GM21367 (cell line): ENCODE measurements around the gene LRRC37A2.
"Not testable (repeated sequence)": the region's sequence is repeated elsewhere in the genome, so short reads cannot be mapped to it uniquely, and the experiment has no call there.

Experiments
- ATAC-seq: cut with Tn5 transposase; IDR thresholded peaks from one replicate; pipeline ENCODE4 v1.9.1; 2021; ENCODE audit not compliant: unreplicated experiment

LRRC37A2 gene

GRCh38 chr17:46512168-46512567 lies at the start of gene LRRC37A2:
LRRC37A2 (plus strand) TSS chr17:46512468; CDS start chr17:46512713, 245 bp downstream.
- not testable (repeated sequence) for ATAC-seq

- ATAC-seq, result not testable (repeated sequence)
These were observed 44.6 kb upstream of the LRRC37A2 start for GRCh38 chr17:46467618-46468017.

GRCh38 chr17:46474489-46474888 lies 37.8 kb upstream of the LRRC37A2 start:
- not testable (repeated sequence) for ATAC-seq

GRCh38 chr17:46475583-46475982 lies 36.7 kb upstream of the LRRC37A2 start:
- ATAC-seq, result not testable (repeated sequence)

- not testable (repeated sequence) for ATAC-seq
These were observed 33.4 kb upstream of the LRRC37A2 start for GRCh38 chr17:46478823-46479222.

- ATAC-seq, result not testable (repeated sequence)
These were observed 31.0 kb upstream of the LRRC37A2 start for GRCh38 chr17:46481310-46481709.

- ATAC-seq, result not testable (repeated sequence)
These were observed 20.2 kb upstream of the LRRC37A2 start for GRCh38 chr17:46492021-46492420.

GRCh38 chr17:46499437-46500139 lies 12.7 kb upstream of the LRRC37A2 start:
- not testable (repeated sequence) for ATAC-seq

- not testable (repeated sequence) for ATAC-seq
These were observed 6.4 kb upstream of the LRRC37A2 start for GRCh38 chr17:46505896-46506295.

GRCh38 chr17:46534716-46535115 lies 22.4 kb downstream of the LRRC37A2 start:
- ATAC-seq, result not testable (repeated sequence)

GRCh38 chr17:46548607-46549006 lies 36.3 kb downstream of the LRRC37A2 start:
- not testable (repeated sequence) for ATAC-seq

- not testable (repeated sequence) for ATAC-seq
These were observed 46.9 kb downstream of the LRRC37A2 start for GRCh38 chr17:46559155-46559554.

GRCh38 chr17:46560048-46560447 lies 47.8 kb downstream of the LRRC37A2 start:
- ATAC-seq, result not testable (repeated sequence)

- ATAC-seq, result not testable (repeated sequence)
These were observed 54.0 kb downstream of the LRRC37A2 start for GRCh38 chr17:46566284-46566683.

GRCh38 chr17:46566980-46567379 lies 54.7 kb downstream of the LRRC37A2 start:
- not testable (repeated sequence) for ATAC-seq

GRCh38 chr17:46571796-46572195 lies 59.5 kb downstream of the LRRC37A2 start:
- not testable (repeated sequence) for ATAC-seq

- peak; percentile 85 for ATAC-seq
These were observed 67.1 kb downstream of the LRRC37A2 start, which contains the start of gene ARL17A for GRCh38 chr17:46579083-46580075. ARL17A (minus strand) TSS chr17:46579691; CDS start chr17:46576322, 3,369 bp downstream.

- ATAC-seq, result not testable (repeated sequence)
These were observed 67.8 kb downstream of the LRRC37A2 start for GRCh38 chr17:46580082-46580481.

GRCh38 chr17:46585444-46585843 lies 73.2 kb downstream of the LRRC37A2 start:
- ATAC-seq, result not testable (repeated sequence)

GRCh38 chr17:46590157-46591146 lies 78.2 kb downstream of the LRRC37A2 start, which contains the start of gene NSF:
NSF (plus strand) TSS chr17:46590669; CDS start chr17:46590776, 107 bp downstream.
- peak; percentile 70 for ATAC-seq
